Thoracic aorta (tissue), 2 donors: ENCODE data around the gene PLCB1. TPM values are rescaled to one million over a fixed set of nuclear protein-coding genes. Genes with fewer than 3 reads are reported as not detected.

Source experiments
- ATAC-seq: fragments of 150-250 bp; one replicate; pipeline ENCODE4 v1.8.0; 2017; ENCODE audit warnings: low read depth; ENCODE audit not compliant: insufficient number of reproducible peaks, low FRiP score
- DNase-seq: peaks from one replicate; pipeline ENCODE4 v3.0.0-alpha.2; 2020; ENCODE audit warnings: low spot score
- H3K27ac ChIP-seq, 2 donors: fragments of 200-600 bp; sonication (generic); 1 replicate in 1 of 2; 2 replicates in 1 of 2; pipeline ENCODE4 v1.5.1; 2016; ENCODE audit warnings: mild to moderate bottlenecking in 2 of 2, moderate library complexity in 2 of 2
- H3K27me3 ChIP-seq: fragments of 200-600 bp; sonication (generic); replicated peaks from 2 replicates; pipeline ENCODE4 v1.6.0; 2016; ENCODE audit warnings: mild to moderate bottlenecking; ENCODE audit not compliant: insufficient read depth
- H3K36me3 ChIP-seq: fragments of 200-600 bp; sonication (generic); one replicate; pipeline ENCODE4 v1.5.1; 2016
- H3K4me1 ChIP-seq, 2 donors: fragments of 200-600 bp; sonication (generic); 1 replicate in 1 of 2; 2 replicates in 1 of 2; pipeline versions ENCODE4 v1.5.1 to v1.6.0; 2016; ENCODE audit warnings: low read depth in 2 of 2, mild to moderate bottlenecking in 1 of 2; ENCODE audit not compliant: control insufficient read depth in 1 of 2
- H3K4me3 ChIP-seq: fragments of 200-600 bp; sonication (generic); 2 replicates; pipeline ENCODE4 v1.5.1; 2016; ENCODE audit warnings: mild to moderate bottlenecking
- H3K9me3 ChIP-seq: fragments of 200-600 bp; sonication (generic); 2 replicates; pipeline ENCODE4 v1.5.1; 2016
- total RNA-seq, 2 donors: library from RNA; depleted of rRNA; stranded (reverse); fragments of >200 nt; gene quantifications; one replicate each; pipeline versions ENCODE4 v1.1.0 to v1.2.3, GENCODE V29; 2016
- TF ChIP-seq, protein P1 (sequence below): fragments of 200-600 bp; sonication (generic); IDR thresholded peaks from one replicate; pipeline ENCODE4 v1.5.1; 2019; ENCODE audit warnings: antibody characterized with exemption

The PLCB1 gene
- total RNA-seq, 2 donors from 2014 or later: 10.8 to 16.3 TPM

GRCh38 chr20:8507231-8507630 is 375.2 kb downstream of the PLCB1 start:
- ATAC-seq (no peak), DNase-seq (no peak)
- no peaks in the 10 kb centered on the region for H3K27me3 ChIP-seq
- no peaks in the 10 kb centered on the region for H3K36me3 ChIP-seq
- no peak overlapping the region for H3K4me3 ChIP-seq
- no peak overlapping the region for H3K27ac ChIP-seq
- H3K4me1 ChIP-seq: no peaks in the 10 kb centered on the region
- TF ChIP-seq, protein P1, sequence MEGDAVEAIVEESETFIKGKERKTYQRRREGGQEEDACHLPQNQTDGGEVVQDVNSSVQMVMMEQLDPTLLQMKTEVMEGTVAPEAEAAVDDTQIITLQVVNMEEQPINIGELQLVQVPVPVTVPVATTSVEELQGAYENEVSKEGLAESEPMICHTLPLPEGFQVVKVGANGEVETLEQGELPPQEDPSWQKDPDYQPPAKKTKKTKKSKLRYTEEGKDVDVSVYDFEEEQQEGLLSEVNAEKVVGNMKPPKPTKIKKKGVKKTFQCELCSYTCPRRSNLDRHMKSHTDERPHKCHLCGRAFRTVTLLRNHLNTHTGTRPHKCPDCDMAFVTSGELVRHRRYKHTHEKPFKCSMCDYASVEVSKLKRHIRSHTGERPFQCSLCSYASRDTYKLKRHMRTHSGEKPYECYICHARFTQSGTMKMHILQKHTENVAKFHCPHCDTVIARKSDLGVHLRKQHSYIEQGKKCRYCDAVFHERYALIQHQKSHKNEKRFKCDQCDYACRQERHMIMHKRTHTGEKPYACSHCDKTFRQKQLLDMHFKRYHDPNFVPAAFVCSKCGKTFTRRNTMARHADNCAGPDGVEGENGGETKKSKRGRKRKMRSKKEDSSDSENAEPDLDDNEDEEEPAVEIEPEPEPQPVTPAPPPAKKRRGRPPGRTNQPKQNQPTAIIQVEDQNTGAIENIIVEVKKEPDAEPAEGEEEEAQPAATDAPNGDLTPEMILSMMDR: no peak
- no peaks in the 10 kb centered on the region for H3K9me3 ChIP-seq

DNA sequence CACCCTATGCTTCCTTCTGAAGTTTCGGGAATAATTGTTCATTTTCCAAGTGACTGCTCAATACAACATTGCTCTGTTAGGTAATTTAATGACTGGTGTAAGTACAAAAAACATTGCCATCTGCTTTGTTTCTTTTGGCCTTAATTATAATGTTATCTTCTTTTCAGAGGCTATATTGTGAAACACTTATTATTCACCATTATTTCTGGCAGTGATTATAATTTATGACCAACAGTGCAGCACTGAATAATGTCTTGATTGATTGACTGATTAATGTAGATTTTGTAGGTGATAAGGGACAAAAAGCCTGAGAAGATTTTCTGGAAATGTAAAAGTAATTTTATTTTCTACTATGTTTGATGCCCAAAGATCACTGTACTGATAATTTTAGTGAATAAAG is 377.7 kb downstream of the PLCB1 start:
- TF ChIP-seq, protein P1: no peak
- ATAC-seq: no peak
- DNase-seq: no peak

DNA sequence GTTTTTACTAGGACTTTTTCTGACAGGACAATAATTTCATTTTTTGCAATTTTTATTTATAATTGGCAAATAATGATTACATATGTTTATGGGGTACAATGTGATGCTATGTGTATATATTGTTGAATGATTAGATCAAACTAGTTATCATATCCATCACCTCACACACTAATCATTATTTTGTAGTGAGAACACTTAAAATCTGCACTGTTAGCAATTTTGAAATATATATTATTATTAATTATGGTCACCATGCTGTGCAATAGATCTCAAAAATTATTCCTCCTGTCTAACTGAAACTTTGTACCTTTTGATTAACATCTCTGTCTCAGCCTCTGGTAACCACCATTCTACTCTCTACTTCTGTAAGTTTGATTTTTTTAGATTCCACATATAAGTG is 378.7 kb downstream of the PLCB1 start:
- H3K4me1 ChIP-seq: no peaks in the 10 kb centered on the region
- H3K27me3 ChIP-seq: no peaks in the 10 kb centered on the region
- TF ChIP-seq, protein P1: no peak
- H3K36me3 ChIP-seq: no peaks in the 10 kb centered on the region
- no peaks in the 10 kb centered on the region for H3K9me3 ChIP-seq
- no peak overlapping the region for H3K27ac ChIP-seq
- ATAC-seq (no peak), DNase-seq (no peak)
- H3K4me3 ChIP-seq: no peak overlapping the region

More for the DNA sequence above, 377.7 kb downstream of the PLCB1 start:
- H3K27ac ChIP-seq: no peak overlapping the region
- no peaks in the 10 kb centered on the region for H3K9me3 ChIP-seq
- no peaks in the 10 kb centered on the region for H3K27me3 ChIP-seq
- no peaks in the 10 kb centered on the region for H3K36me3 ChIP-seq
- no peak overlapping the region for H3K4me3 ChIP-seq
- H3K4me1 ChIP-seq: no peaks in the 10 kb centered on the region

DNA sequence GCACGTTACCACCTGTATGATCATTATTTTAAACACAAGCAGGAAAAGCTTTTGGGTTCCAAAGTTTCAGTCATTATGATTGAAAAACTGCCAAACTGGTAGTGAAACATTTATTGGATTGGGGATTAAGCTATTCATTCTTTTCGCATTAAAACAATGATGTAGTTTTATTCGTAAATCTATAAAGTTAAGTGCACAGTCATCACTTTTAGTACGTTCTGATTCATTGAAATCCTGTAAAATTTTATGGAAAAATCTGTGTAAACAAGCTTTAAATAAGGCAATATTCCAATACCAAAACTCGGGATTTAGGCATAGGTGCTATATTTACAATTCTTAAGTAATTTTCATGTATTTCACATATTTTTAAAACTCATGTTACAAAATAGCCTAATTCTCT is 379.9 kb downstream of the PLCB1 start:
- no peak overlapping the region for H3K27ac ChIP-seq
- H3K4me3 ChIP-seq: no peak overlapping the region
- no peaks in the 10 kb centered on the region for H3K27me3 ChIP-seq
- ATAC-seq (no peak), DNase-seq (no peak)
- TF ChIP-seq, protein P1: no peak
- no peaks in the 10 kb centered on the region for H3K9me3 ChIP-seq
- H3K36me3 ChIP-seq: no peaks in the 10 kb centered on the region
- H3K4me1 ChIP-seq: no peaks in the 10 kb centered on the region

DNA sequence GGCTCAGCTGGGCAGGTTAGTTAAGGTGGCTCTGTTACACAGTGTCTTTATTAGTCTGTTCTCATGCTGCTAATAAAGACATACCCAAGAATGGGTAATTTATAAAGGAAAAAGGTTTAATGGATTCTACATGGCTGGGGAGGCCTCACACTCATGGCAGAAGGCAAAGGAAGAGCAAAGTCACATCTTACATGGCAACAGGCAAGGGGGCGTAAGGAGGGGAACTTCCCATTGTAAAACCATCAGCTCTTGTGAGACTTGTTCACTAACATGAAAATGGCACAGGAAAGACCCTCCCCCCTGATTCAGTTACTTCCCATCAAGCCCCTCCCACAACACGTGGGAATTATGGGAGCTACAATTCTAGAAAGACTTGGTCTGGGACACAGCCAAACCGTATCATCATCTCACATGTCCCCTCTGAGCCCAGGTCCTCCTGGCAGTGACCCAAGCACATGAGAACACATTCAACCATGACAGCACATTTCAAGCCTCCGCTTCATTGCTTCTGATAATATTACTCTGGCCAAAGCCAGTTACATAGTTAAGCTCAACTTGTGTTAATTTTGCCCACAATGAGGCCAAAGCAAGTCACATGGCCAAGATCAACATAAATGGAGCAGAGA is 383.9 kb downstream of the PLCB1 start:
- ATAC-seq (no peak), DNase-seq (no peak)
- H3K36me3 ChIP-seq: no peaks in the 10 kb centered on the region
- no peaks in the 10 kb centered on the region for H3K27me3 ChIP-seq
- TF ChIP-seq, protein P1: no peak
- H3K9me3 ChIP-seq: no peaks in the 10 kb centered on the region
- no peaks in the 10 kb centered on the region for H3K4me1 ChIP-seq
- H3K27ac ChIP-seq: no peak overlapping the region
- H3K4me3 ChIP-seq: no peak overlapping the region
